Measurements from ENCODE around the gene DLL4.

DLL4 gene

GRCh38 chr15:40936709-40937666 is 7.8 kb downstream of the DLL4 start:
- H3K27me3 ChIP-seq: peaks cover 0 to 9% of the 10 kb centered on the region in 2 donors
- H3K9me3 ChIP-seq: no peaks in the 10 kb centered on the region
- no peak for TF ChIP-seq CTCF (IDR thresholded peaks at IDR 0.05)
- intact Hi-C loops (cut with DNase I; ENCODE audit: low total_unique reads): no loop called here
- H3K36me3 ChIP-seq: no peaks in the 10 kb centered on the region
- H3K27ac ChIP-seq: peak overlapping the region; percentile 56
- DNase-seq: no peak
- no peak overlapping the region for H3K4me3 ChIP-seq
- peaks cover 0 to 37% (median 19%) of the 10 kb centered on the region in 4 donors for H3K4me1 ChIP-seq

DNA sequence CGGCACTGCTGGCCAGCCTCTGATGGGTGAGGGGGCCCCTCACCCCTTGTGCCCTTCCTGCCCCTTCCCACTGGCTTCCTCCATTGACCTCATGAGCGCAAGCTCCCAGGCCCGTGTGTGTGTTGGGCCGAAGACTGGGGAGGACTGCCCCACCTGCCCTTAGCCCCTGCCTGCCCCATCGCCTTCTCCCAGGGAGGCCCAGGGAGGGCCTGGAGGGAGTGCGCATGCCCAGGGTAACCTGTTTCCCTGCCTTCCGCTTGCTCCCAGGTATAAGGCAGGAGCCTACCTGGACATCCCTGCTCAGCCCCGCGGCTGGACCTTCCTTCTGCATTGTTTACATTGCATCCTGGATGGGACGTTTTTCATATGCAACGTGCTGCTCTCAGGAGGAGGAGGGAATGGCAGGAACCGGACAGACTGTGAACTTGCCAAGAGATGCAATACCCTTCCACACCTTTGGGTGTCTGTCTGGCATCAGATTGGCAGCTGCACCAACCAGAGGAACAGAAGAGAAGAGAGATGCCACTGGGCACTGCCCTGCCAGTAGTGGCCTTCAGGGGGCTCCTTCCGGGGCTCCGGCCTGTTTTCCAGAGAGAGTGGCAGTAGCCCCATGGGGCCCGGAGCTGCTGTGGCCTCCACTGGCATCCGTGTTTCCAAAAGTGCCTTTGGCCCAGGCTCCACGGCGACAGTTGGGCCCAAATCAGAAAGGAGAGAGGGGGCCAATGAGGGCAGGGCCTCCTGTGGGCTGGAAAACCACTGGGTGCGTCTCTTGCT is 8.8 kb downstream of the DLL4 start:
- no peaks in the 10 kb centered on the region for H3K9me3 ChIP-seq
- H3K4me3 ChIP-seq: no peak overlapping the region
- no peak for DNase-seq
- no peaks in the 10 kb centered on the region for H3K36me3 ChIP-seq
- peak overlapping the region; percentile 56 for H3K27ac ChIP-seq
- intact Hi-C loops (cut with DNase I; ENCODE audit: low total_unique reads): no loop called here
- TF ChIP-seq CTCF (IDR thresholded peaks at IDR 0.05): peak; percentile 12 to 13
- H3K4me1 ChIP-seq: peaks cover 0 to 47% (median 26%) of the 10 kb centered on the region in 4 donors
- H3K27me3 ChIP-seq: peaks cover 0 to under 1% of the 10 kb centered on the region in 2 donors

GRCh38 chr15:40938536-40938870 is 9.4 kb downstream of the DLL4 start:
- intact Hi-C loops (cut with DNase I; ENCODE audit: low total_unique reads): no loop called here
- Histone ChIP-seq H3K4me1 (peaks cover 0 to 51% (median 26%) of the 10 kb centered on the region in 4 donors), H3K9me3 (no peaks in the 10 kb centered on the region), H3K4me3 (no peak overlapping the region), H3K27me3 (no peaks in the 10 kb centered on the region), H3K36me3 (no peaks in the 10 kb centered on the region), H3K27ac (peak overlapping the region; percentile 56)
- TF ChIP-seq CTCF (IDR thresholded peaks at IDR 0.05): no peak
- no peak for DNase-seq

GRCh38 chr15:40940296-40940801 is 11.2 kb downstream of the DLL4 start:
- H3K27ac ChIP-seq: peak overlapping the region; percentile 87 to 89
- H3K36me3 ChIP-seq: no peaks in the 10 kb centered on the region
- no peaks in the 10 kb centered on the region for H3K9me3 ChIP-seq
- TF ChIP-seq CTCF (IDR thresholded peaks at IDR 0.05): no peak
- peak in 1 of 2 donors; percentile 39 for DNase-seq
- intact Hi-C loops (cut with DNase I; ENCODE audit: low total_unique reads): loop anchor here (5.0 kb wide), 2 partner anchors 33 to 82 kb away; no protein-coding TSS in a partner anchor
- H3K27me3 ChIP-seq: no peaks in the 10 kb centered on the region
- H3K4me1 ChIP-seq: peaks cover 0 to 51% (median 26%) of the 10 kb centered on the region in 4 donors
- H3K4me3 ChIP-seq: peak overlapping the region in 1 of 2 donors; percentile 60

DNA sequence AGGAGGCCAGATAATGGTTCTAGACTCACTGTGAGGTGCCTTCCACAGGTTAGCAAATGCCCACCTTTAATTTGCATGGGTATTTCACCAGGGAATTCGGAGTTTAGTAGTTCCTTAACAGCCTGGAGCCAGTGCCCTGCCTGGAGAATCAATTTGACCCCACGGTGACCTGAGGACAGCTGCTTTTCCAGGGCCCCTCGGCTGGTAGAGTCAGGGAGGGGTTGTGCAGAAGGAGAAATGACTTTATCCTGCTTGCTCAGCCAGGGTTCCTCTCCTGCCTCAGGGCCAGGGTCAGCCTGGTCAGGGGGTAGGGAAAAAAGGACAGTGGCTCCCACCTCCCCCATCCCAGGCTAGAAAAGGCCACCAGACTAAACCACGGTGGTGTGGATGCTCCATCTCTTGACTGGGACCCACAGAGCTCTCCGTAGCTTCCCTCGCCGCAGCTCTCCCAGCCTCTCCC is 12.0 kb downstream of the DLL4 start:
- intact Hi-C loops (cut with DNase I; ENCODE audit: low total_unique reads): loop anchor here (5.0 kb wide), 2 partner anchors 34 to 81 kb away; no protein-coding TSS in a partner anchor
- no peak for DNase-seq
- Histone ChIP-seq H3K4me3 (peak overlapping the region; percentile 60 to 62), H3K27ac (peak overlapping the region; percentile 87 to 89), H3K27me3 (no peaks in the 10 kb centered on the region), H3K9me3 (no peaks in the 10 kb centered on the region), H3K4me1 (peaks cover 0 to 51% (median 26%) of the 10 kb centered on the region in 4 donors), H3K36me3 (no peaks in the 10 kb centered on the region)
- no peak for TF ChIP-seq CTCF (IDR thresholded peaks at IDR 0.05)

Data from tibial artery (tissue), 4 donors.